OCI-LY7 (cell line): Measurements from ENCODE around the gene SLIT3.

Experiments used
- CTCF ChIP-seq: fragments of 200-600 bp; sonication (generic); conservative IDR thresholded peaks from 2 replicates; pipeline ENCODE4 v1.5.1; 2014; ENCODE audit warnings: mild to moderate bottlenecking, antibody characterized with exemption, low read length, moderate library complexity, mixed read lengths
- EZH2phosphoT487 ChIP-seq: fragments of 200-600 bp; sonication (generic); IDR thresholded peaks from 2 replicates; pipeline ENCODE4 v1.6.1; 2018; ENCODE audit warnings: low read depth, borderline replicate concordance, mild to moderate bottlenecking, mixed run types, antibody characterized with exemption, low read length, moderate library complexity, mixed read lengths

GRCh38 chr5:168653626-168654025, 647.3 kb downstream of the SLIT3 start:
- TF ChIP-seq CTCF (no peak), EZH2phosphoT487 (no peak)
